ENCODE data around the gene VGLL1. TPM values are rescaled to one million over a fixed set of nuclear protein-coding genes. Genes with fewer than 3 reads are reported as not detected.

Gene VGLL1
- not detected for total RNA-seq

- Mint-ChIP-seq H3K4me3 (no peak within 1 kb of the TSS), H3K36me3 (no peaks in the 10 kb centered on the region), H3K27me3 (no peaks in the 10 kb centered on the region), H3K9me3 (no peaks in the 10 kb centered on the region), H3K27ac (no peak within 1 kb of the TSS), H3K4me1 (no peaks in the 10 kb centered on the region)
- DNase-seq: no peak
Measured at GRCh38 chrX:136531951-136532350, at the start of gene VGLL1. TSS of gene VGLL1 (plus strand) at chrX:136532215. CDS start at chrX:136536021, 3,806 bp downstream.

- no peak for DNase-seq
- peaks cover 33% of the 10 kb centered on the region for H3K27me3 Mint-ChIP-seq
- H3K9me3 Mint-ChIP-seq: no peaks in the 10 kb centered on the region
- no peaks in the 10 kb centered on the region for H3K4me1 Mint-ChIP-seq
- H3K4me3 Mint-ChIP-seq: no peak within 1 kb of the TSS
- no peak within 1 kb of the TSS for H3K27ac Mint-ChIP-seq
- H3K36me3 Mint-ChIP-seq: no peaks in the 10 kb centered on the region
Measured at GRCh38 chrX:136487647-136488046, 44.4 kb upstream of the VGLL1 start, which contains the start of gene BRS3. TSS of gene BRS3 (plus strand) at chrX:136487947. CDS start at chrX:136488115, 168 bp downstream.

GRCh38 chrX:136488706-136489105 lies 43.3 kb upstream of the VGLL1 start:
- H3K9me3 Mint-ChIP-seq: no peaks in the 10 kb centered on the region
- peaks cover 30% of the 10 kb centered on the region for H3K27me3 Mint-ChIP-seq
- no peak overlapping the region for H3K27ac Mint-ChIP-seq
- DNase-seq: no peak
- H3K36me3 Mint-ChIP-seq: no peaks in the 10 kb centered on the region
- H3K4me1 Mint-ChIP-seq: no peaks in the 10 kb centered on the region
- H3K4me3 Mint-ChIP-seq: no peak overlapping the region

- Mint-ChIP-seq H3K27me3 (peaks cover 25% of the 10 kb centered on the region), H3K4me3 (no peak overlapping the region), H3K4me1 (no peaks in the 10 kb centered on the region), H3K9me3 (no peaks in the 10 kb centered on the region), H3K36me3 (no peaks in the 10 kb centered on the region), H3K27ac (no peak overlapping the region)
- DNase-seq: no peak
Measured at GRCh38 chrX:136491832-136492231, 40.2 kb upstream of the VGLL1 start.

GRCh38 chrX:136493011-136493410 lies 39.0 kb upstream of the VGLL1 start:
- H3K36me3 Mint-ChIP-seq: no peaks in the 10 kb centered on the region
- H3K27me3 Mint-ChIP-seq: peaks cover 25% of the 10 kb centered on the region
- no peaks in the 10 kb centered on the region for H3K4me1 Mint-ChIP-seq
- no peak overlapping the region for H3K27ac Mint-ChIP-seq
- H3K9me3 Mint-ChIP-seq: no peaks in the 10 kb centered on the region
- no peak for DNase-seq
- H3K4me3 Mint-ChIP-seq: no peak overlapping the region

- H3K4me1 Mint-ChIP-seq: peaks cover 6% of the 10 kb centered on the region
- no peak overlapping the region for H3K27ac Mint-ChIP-seq
- DNase-seq: no peak
- H3K4me3 Mint-ChIP-seq: no peak overlapping the region
- peaks cover 13% of the 10 kb centered on the region for H3K27me3 Mint-ChIP-seq
- H3K36me3 Mint-ChIP-seq: no peaks in the 10 kb centered on the region
- no peaks in the 10 kb centered on the region for H3K9me3 Mint-ChIP-seq
Measured at GRCh38 chrX:136495043-136495442, 37.0 kb upstream of the VGLL1 start.

- no peaks in the 10 kb centered on the region for H3K9me3 Mint-ChIP-seq
- no peak for DNase-seq
- H3K4me1 Mint-ChIP-seq: peaks cover 6% of the 10 kb centered on the region
- H3K27ac Mint-ChIP-seq: peak overlapping the region; percentile 93
- H3K4me3 Mint-ChIP-seq: peak overlapping the region; percentile 83
- peaks cover 5% of the 10 kb centered on the region for H3K27me3 Mint-ChIP-seq
- no peaks in the 10 kb centered on the region for H3K36me3 Mint-ChIP-seq
Measured at GRCh38 chrX:136496186-136496763, 35.7 kb upstream of the VGLL1 start.

- Mint-ChIP-seq H3K9me3 (no peaks in the 10 kb centered on the region), H3K27ac (peak overlapping the region; percentile 93), H3K36me3 (no peaks in the 10 kb centered on the region), H3K4me3 (peak overlapping the region; percentile 91), H3K4me1 (peaks cover 8% of the 10 kb centered on the region), H3K27me3 (peaks cover 5% of the 10 kb centered on the region)
- peak; percentile 88 for DNase-seq
Measured at GRCh38 chrX:136496764-136497555, 35.1 kb upstream of the VGLL1 start.

GRCh38 chrX:136497556-136498052 lies 34.4 kb upstream of the VGLL1 start, which contains the start of gene HTATSF1:
TSS of gene HTATSF1 (plus strand) at chrX:136497592. CDS start at chrX:136497685, 93 bp downstream.
- peak within 1 kb of the TSS; percentile 93 for H3K27ac Mint-ChIP-seq
- H3K4me3 Mint-ChIP-seq: peak within 1 kb of the TSS; percentile 91
- DNase-seq: no peak
- no peaks in the 10 kb centered on the region for H3K9me3 Mint-ChIP-seq
- peaks cover 8% of the 10 kb centered on the region for H3K4me1 Mint-ChIP-seq
- no peaks in the 10 kb centered on the region for H3K36me3 Mint-ChIP-seq
- H3K27me3 Mint-ChIP-seq: no peaks in the 10 kb centered on the region

GRCh38 chrX:136519069-136519468 lies 12.9 kb upstream of the VGLL1 start:
- no peak overlapping the region for H3K4me3 Mint-ChIP-seq
- no peak for DNase-seq
- no peaks in the 10 kb centered on the region for H3K36me3 Mint-ChIP-seq
- peaks cover 6% of the 10 kb centered on the region for H3K4me1 Mint-ChIP-seq
- H3K9me3 Mint-ChIP-seq: no peaks in the 10 kb centered on the region
- H3K27ac Mint-ChIP-seq: no peak overlapping the region
- no peaks in the 10 kb centered on the region for H3K27me3 Mint-ChIP-seq

- H3K27me3 Mint-ChIP-seq: no peaks in the 10 kb centered on the region
- peak overlapping the region; percentile 40 for H3K27ac Mint-ChIP-seq
- H3K9me3 Mint-ChIP-seq: no peaks in the 10 kb centered on the region
- H3K36me3 Mint-ChIP-seq: no peaks in the 10 kb centered on the region
- DNase-seq: no peak
- peaks cover 6% of the 10 kb centered on the region for H3K4me1 Mint-ChIP-seq
- H3K4me3 Mint-ChIP-seq: no peak overlapping the region
Measured at GRCh38 chrX:136523770-136524169, 8.2 kb upstream of the VGLL1 start.

GRCh38 chrX:136525738-136526606 lies 6.0 kb upstream of the VGLL1 start:
- no peak overlapping the region for H3K27ac Mint-ChIP-seq
- H3K4me3 Mint-ChIP-seq: no peak overlapping the region
- peaks cover 6% of the 10 kb centered on the region for H3K4me1 Mint-ChIP-seq
- no peak for DNase-seq
- no peaks in the 10 kb centered on the region for H3K36me3 Mint-ChIP-seq
- no peaks in the 10 kb centered on the region for H3K27me3 Mint-ChIP-seq
- no peaks in the 10 kb centered on the region for H3K9me3 Mint-ChIP-seq

- no peaks in the 10 kb centered on the region for H3K9me3 Mint-ChIP-seq
- no peak overlapping the region for H3K27ac Mint-ChIP-seq
- H3K4me1 Mint-ChIP-seq: no peaks in the 10 kb centered on the region
- H3K27me3 Mint-ChIP-seq: no peaks in the 10 kb centered on the region
- DNase-seq: no peak
- H3K4me3 Mint-ChIP-seq: no peak overlapping the region
- no peaks in the 10 kb centered on the region for H3K36me3 Mint-ChIP-seq
Measured at GRCh38 chrX:136528645-136529315, 3.2 kb upstream of the VGLL1 start.

- Mint-ChIP-seq H3K4me1 (no peaks in the 10 kb centered on the region), H3K36me3 (no peaks in the 10 kb centered on the region), H3K9me3 (no peaks in the 10 kb centered on the region), H3K27ac (no peak overlapping the region), H3K27me3 (no peaks in the 10 kb centered on the region), H3K4me3 (no peak overlapping the region)
- DNase-seq: no peak
Measured at GRCh38 chrX:136529795-136530194, 2.2 kb upstream of the VGLL1 start.

Data from activated naive CD8-positive, alpha-beta T cell treated with anti-CD3 and anti-CD28 coated beads for 36 hours (primary cell).